GM19043 (cell line): ENCODE results near the gene NXPH2.

ENCODE experiments used
- ATAC-seq: cut with Tn5 transposase; IDR thresholded peaks from one replicate; pipeline ENCODE4 v1.9.1; 2021; ENCODE audit warnings: low read depth; ENCODE audit not compliant: unreplicated experiment

Gene NXPH2

GRCh38 chr2:138712212-138712979, 67.8 kb downstream of the NXPH2 start:
- peak; percentile 87 for ATAC-seq

GRCh38 chr2:138711812-138712211, 68.4 kb downstream of the NXPH2 start:
- peak; percentile 41 for ATAC-seq

GRCh38 chr2:138708682-138709241, 71.4 kb downstream of the NXPH2 start:
- ATAC-seq, result no peak

DNA sequence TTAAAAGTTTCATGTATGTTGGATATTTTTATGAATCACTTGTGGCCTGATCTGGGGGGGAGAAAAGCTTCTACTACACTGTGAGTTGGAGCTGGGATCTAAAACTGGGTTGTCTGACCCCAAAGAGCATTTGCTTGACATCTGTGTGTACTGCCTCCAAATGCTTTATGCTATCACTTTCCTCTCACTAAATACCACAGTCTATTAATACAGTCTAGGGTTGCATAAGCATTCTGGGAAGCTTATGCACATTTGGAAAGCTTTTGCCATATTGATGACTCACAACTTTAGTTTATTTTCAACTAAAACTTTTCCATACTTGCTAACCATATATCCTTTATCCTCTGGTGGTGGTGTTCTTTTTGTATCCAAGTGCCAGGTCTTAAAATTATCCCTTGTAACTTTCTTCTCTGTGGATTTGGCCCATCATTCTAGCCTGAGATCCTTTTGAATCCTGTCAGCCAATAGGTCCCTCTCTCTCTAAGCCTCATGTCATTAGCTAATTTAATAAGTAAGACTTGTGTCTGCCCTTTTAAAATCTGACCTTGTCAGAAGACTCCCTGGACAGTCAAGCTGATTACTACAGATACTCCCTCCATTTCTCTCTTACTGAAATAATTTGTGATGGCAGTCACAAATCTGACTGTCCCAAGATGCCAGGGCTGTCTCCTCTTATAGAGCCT, 72.7 kb downstream of the NXPH2 start:
- ATAC-seq, result no peak

DNA sequence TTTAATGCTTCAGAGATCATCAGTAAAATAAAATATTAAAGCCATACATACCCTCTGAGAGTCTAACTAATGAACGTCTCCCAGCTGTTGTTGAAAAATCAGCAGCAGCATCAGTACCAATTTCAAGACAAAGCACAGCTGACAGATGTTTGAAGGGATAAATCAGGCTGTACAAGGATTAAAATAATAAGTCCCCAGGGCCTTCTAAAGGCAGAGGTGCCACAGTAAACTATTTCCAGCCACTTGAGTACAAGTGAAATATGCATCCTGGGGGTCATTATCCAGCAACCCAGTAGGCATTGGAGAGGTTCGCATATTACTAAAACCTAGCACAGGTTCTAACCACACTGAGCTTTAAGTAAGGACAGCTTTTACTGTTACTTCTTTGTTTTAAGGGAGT, 76.9 kb downstream of the NXPH2 start:
- no peak for ATAC-seq

GRCh38 chr2:138700716-138701115, 79.5 kb downstream of the NXPH2 start:
- no peak for ATAC-seq

- no peak for ATAC-seq
Measured at GRCh38 chr2:138699421-138699820, 80.8 kb downstream of the NXPH2 start.

- no peak for ATAC-seq
Measured at GRCh38 chr2:138698428-138698827, 81.8 kb downstream of the NXPH2 start.

DNA sequence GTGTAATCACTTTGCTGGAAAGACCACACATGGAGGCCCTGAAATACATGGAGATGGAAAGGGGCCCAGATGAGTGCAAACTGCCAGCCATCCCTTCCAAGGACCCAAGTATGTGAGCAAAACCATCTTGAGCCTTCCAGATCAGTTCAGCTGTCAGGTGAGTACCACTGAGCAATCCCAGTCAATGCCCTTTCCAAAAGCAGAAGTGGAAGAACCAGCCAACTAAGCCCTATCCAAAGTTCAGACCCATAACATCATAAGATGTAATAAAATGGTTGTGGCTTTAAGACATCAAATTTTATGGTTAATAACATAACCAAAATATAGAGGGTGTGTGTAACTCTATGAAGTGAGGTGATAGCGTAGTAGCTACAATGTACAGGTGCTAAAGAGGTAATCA, 88.5 kb downstream of the NXPH2 start:
- ATAC-seq, result no peak

- no peak for ATAC-seq
Measured at GRCh38 chr2:138689705-138690104, 90.5 kb downstream of the NXPH2 start.

GRCh38 chr2:138682163-138682562, 98.0 kb downstream of the NXPH2 start:
- no peak for ATAC-seq

- no peak for ATAC-seq
Measured at GRCh38 chr2:138677221-138677620, 103.0 kb downstream of the NXPH2 start.

GRCh38 chr2:138676619-138677021, 103.6 kb downstream of the NXPH2 start:
- no peak for ATAC-seq

DNA sequence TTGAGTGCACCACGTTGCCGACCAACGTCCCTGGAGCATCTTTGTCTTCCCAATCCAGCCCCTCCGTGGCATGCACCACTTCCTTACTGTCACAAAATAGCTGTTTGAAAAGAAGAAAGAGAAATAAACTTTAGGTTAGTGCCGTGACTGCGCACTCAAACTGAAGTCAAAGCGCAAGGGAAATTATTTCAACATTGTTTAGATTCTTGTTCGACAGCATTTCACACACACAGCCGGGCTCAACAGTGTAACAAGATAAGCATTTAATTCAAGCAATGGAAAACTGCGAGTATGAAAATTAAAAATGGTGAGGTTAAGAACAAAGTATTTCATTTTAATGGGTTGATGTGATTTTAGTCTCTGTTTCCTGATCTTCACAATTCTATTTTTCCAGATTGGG, 108.6 kb downstream of the NXPH2 start:
- ATAC-seq, result no peak

- ATAC-seq, result no peak
Measured at GRCh38 chr2:138670734-138671133, 109.5 kb downstream of the NXPH2 start.

DNA sequence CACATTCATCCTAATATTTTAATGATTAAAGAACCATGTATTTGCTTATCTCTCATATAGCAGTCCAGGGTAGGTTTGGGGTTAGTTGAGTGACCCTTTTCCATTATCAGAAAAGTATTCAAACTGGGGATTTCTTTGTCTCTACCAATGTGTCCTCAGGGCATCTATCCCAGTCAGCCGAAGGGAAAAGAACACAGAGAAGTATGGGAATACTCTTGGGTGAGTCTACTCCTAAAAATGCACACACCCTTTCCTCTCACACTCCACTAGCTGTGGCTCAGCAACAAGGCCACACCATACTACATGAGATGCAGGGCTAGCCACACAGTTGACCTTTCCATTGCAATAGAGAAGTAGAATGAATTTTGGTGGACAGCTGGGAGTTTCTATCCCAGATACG, 114.3 kb downstream of the NXPH2 start:
- no peak for ATAC-seq

GRCh38 chr2:138658187-138658894, 121.8 kb downstream of the NXPH2 start:
- no peak for ATAC-seq

DNA sequence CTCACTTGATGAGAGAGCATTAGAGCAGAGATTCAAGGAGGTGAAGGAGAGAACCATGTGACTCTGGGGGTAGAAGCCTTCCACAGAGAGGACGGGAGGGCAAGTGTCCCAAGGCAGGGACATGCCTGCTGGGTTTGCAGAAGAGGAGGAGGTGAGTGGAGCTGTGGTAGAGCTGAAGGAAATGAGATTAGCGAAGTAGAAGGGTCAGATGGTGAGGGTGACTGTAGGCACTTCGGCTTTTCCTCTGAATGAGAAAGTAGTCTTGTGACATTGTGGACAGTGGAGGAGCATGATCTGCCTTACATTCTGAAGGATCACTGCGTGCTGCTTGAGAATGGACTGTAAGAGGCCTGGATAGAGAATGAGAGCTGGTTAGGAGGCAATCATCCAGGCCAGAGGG, 126.0 kb downstream of the NXPH2 start:
- no peak for ATAC-seq

DNA sequence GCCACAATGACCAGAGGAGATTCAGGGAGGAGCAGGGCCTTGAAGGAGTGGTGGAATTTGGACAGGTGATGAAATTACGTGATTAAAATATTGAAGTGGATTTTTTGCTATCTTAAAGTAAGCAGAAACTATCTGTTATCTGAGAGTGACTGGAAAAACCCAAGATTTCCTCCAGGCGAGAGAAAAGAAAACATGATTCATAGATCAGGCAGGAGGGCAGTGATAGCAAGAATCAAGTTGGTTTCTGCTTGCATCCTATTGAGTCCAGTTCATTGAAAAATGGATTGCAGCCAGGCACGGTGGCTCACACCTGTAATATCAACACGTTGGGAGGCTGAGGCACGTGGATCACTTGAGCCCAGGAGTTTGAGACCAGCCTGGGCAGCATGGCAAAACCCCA, 127.8 kb downstream of the NXPH2 start:
- no peak for ATAC-seq

- ATAC-seq, result no peak
Measured at GRCh38 chr2:138649571-138649970, 130.6 kb downstream of the NXPH2 start.

DNA sequence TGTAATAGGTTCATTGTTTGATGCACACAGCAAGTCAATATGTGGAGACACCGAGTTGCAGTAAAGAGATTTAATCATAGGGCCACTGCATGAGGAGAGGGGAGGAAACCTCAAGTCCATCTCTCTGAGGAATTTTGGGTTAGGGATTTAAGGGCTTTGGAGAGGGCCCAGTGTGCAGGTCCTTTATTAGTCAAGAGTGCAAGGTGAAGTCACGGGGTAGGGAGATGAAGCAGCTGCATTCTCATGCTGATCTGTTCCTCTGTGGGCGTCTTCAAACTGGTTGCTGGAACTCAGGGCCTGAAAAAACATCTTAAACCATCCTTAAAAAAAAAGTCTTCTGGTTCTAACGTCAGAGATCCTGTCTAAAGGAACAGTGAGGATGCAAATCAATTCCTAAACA, 131.6 kb downstream of the NXPH2 start:
- no peak for ATAC-seq
